Smooth muscle cell of the brain vasculature (primary cell): ENCODE measurements around the gene TDO2.
"Not testable (repeated sequence)": the region's sequence is repeated elsewhere in the genome, so short reads cannot be mapped to it uniquely, and the experiment has no call there.

Experiments used
- DNase-seq: peaks from one replicate; pipeline ENCODE4 v3.0.0-alpha.2; 2012; ENCODE audit warnings: low read depth, low spot score

Gene TDO2

DNA sequence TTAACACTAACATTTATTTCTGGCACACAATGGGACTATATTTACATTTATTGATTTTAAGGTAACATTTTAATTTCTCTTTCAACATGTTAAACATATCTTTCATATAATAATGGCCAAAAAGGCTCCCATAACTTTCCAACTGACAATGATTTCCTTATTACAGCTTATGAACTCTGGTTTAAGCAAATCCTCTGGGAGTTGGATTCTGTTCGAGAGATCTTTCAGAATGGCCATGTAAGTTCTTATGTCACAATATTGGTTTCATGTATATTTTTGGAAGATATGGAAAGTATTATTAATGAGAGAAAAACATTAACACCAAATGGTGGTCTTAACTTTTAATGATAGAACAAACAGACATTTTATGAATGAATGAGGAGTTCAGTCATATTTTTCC, 4.1 kb downstream of the TDO2 start:
- no peak for DNase-seq

GRCh38 chr4:155908187-155909139, 5.0 kb downstream of the TDO2 start:
- no peak for DNase-seq

DNA sequence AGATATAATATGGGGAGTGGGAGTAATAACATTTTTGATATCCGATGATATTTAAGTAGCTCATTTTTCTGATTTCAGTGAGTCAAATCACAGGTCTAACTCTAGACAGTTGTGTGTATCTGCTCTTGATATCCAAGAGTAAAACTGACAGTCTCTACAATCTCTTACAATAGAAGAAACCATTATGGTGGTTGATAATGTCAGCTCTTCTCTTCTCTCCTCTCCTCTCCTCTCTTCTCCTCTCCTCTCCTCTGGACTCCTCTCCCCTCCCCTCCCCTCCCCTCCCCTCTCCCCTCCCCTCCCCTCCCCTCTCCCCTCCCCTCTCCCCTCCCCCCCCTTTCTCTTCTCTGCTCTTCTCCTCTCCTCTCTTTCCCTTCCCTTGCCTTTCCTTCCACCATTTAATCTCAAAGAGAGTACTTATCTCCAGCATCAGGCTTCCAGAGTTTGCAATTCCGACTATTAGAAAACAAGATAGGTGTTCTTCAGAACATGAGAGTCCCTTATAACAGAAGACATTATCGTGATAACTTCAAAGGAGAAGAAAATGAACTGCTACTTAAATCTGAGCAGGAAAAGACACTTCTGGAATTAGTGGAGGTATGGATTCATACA, 6.2 kb downstream of the TDO2 start:
- no peak for DNase-seq

GRCh38 chr4:155911905-155912304, 8.4 kb downstream of the TDO2 start:
- no peak for DNase-seq

DNA sequence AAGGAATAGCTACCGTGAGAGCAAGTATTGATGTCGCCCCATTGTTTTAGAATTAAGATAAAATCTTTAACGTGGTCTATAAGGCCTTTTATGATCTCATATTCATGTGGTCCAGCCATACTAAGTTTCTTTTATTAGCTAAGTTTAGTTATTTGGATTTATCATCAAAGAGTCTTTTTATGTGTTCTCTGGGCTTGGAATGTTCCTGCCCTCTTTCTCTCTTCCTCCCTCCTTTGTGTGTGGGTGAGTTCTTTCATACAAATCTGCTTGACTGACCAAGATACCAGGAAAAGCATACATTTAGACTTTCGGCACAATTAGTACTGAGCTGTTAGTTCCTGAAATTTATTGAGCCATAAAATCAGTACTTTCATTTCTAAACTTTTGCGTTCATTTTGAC, 11.3 kb downstream of the TDO2 start:
- no peak for DNase-seq

DNA sequence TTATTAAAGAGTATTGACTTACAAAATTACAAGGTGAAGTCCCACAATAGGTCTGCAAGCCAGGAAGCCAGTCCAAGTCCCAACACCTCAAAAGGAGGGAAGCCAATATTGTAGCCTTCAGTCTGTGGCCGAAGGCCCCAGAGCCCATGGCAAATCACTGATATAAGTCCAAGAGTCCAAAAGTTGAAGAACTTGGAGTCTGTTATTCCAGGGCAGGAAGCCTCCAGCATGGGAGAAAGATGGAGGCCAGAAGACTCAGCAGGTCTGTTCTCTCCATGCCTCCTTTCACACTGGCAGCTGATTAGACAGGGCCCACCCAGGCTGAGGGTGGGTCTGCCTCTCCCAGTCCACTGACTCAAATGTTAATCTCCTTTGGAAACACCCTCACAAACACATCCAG, 18.1 kb downstream of the TDO2 start:
- DNase-seq = no peak

DNA sequence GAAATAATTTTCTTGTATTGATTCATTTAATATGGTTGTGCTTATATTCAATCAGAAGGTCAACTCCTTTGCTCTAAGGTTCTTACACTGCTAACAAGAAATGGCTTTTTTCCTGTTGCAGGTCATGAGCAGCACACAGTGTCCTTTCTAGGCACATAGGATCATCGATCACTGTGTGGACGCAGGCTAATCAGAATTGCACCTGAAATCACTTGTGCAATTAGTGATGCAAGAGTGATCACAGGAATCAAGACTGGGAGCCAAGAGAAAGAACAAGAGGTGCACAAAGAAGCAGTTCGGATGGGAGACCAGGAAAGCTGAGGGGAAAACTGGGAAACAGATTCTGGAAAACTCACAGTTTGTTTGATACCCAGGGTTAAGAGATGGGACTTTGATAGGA, 21.1 kb downstream of the TDO2 start:
- no peak for DNase-seq

- no peak for DNase-seq
Measured at GRCh38 chr4:155929833-155930232, 26.3 kb downstream of the TDO2 start.

GRCh38 chr4:155930330-155930729, 26.8 kb downstream of the TDO2 start:
- DNase-seq = no peak

DNA sequence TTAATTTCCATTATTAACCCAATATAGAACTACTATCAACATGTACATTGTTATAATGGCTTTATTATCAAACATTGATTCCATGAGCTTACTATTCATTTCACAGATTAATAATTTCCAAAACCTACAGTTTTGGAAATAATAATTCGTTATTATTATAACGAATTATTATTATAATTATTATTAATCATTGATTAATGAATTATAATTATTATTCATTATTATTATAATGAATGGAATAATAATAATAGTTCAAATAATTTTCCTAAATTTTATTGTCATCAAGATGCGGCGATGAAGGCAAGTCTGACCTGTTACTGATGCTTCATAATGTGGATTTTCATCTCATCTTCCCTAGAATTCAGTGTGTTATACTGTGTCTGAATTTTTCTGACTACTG, 28.1 kb downstream of the TDO2 start:
- no peak for DNase-seq

GRCh38 chr4:155934634-155935033, 31.1 kb downstream of the TDO2 start:
- not testable (repeated sequence) for DNase-seq

GRCh38 chr4:155935389-155935986, 32.0 kb downstream of the TDO2 start:
- no peak for DNase-seq

DNA sequence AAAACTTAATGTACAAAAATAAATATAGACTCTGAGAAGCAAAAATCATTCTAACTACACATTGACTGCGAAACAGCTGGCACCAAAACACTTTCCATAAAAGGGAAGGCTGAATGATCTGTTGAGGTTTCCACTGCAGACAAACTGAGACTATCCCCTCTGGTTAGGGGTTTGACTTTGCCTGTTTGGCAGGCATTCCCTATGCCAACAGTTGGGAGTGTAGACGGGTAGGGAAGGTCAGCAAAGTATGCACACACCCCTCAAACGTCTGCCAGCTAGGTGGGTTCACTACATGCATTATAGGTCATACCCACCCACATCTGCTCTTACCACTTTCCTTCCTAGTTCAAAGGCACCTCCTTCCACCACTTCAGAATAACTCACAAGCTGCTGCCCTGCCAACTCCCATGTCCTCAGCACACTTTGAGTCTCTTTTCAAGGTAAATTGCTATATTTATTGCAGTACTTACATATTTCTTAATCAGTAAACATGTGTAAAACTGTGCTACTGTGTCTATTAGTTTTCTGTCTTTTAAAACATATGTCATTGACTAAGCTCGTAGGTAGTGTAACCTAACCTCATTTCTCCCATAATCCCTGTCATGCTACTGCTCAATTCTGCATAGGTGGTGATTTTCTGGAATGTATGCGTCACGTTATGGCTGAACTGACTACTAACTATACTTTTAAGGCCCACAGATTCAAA, 37.7 kb downstream of the TDO2 start:
- DNase-seq = no peak

GRCh38 chr4:155941820-155942219, 38.3 kb downstream of the TDO2 start:
- DNase-seq = no peak

- DNase-seq = no peak
Measured at GRCh38 chr4:155943605-155944291, 40.3 kb downstream of the TDO2 start.

- no peak for DNase-seq
Measured at GRCh38 chr4:155944516-155944915, 41.0 kb downstream of the TDO2 start.

GRCh38 chr4:155946486-155946885, 43.0 kb downstream of the TDO2 start:
- no peak for DNase-seq

DNA sequence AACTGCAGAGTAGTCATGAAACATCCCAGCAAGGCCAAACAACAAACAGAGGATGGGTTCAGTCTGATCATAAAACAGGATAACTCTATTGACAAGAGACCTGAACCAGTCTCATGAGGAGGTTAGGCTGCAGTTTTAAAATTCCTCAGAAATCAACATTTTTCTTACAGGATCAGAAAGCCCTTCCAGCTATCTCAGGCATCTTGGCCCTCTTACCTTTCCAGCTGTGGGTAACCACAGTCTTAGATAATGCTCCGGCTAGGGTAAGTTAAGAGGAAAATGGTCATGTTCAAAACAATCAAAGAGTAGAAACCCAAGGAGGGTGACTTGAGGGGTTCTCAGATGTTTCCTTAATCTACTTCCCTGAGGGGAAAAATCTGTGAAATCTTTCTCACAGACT, 45.0 kb downstream of the TDO2 start:
- DNase-seq = no peak

- DNase-seq = no peak
Measured at GRCh38 chr4:155950461-155950860, 47.0 kb downstream of the TDO2 start.

- DNase-seq = no peak
Measured at GRCh38 chr4:155952501-155952901, 49.0 kb downstream of the TDO2 start.
